Endometrial microvascular endothelial cells (primary cell): Measurements from ENCODE around the gene CFAP410. TPM values are rescaled to one million over a fixed set of nuclear protein-coding genes. Genes with fewer than 3 reads are reported as not detected.

Experiments used
- in situ Hi-C: cut with HindIII; loops from 2 replicates; pipeline ENCODE4 v1.10.0; 2017; ENCODE audit warnings: low sequenced_read_pairs, low pct_unique_long_range_greater_than_20kb; ENCODE audit errors: inconsistent ontology term
- total RNA-seq: library from RNA; depleted of rRNA; stranded (reverse); fragments of >200 nt; gene quantifications from one replicate; pipeline ENCODE4 v1.2.3, GENCODE V29; 2015; ENCODE audit errors: inconsistent ontology term

Gene CFAP410
- total RNA-seq, 1 donor from 2014 or later = 5.6 TPM

GRCh38 chr21:44334329-44335030 is 4.7 kb downstream of the CFAP410 start:
- in situ Hi-C loops = no loop called here

GRCh38 chr21:44333509-44334328 is 5.5 kb downstream of the CFAP410 start:
- in situ Hi-C loops = no loop called here

DNA sequence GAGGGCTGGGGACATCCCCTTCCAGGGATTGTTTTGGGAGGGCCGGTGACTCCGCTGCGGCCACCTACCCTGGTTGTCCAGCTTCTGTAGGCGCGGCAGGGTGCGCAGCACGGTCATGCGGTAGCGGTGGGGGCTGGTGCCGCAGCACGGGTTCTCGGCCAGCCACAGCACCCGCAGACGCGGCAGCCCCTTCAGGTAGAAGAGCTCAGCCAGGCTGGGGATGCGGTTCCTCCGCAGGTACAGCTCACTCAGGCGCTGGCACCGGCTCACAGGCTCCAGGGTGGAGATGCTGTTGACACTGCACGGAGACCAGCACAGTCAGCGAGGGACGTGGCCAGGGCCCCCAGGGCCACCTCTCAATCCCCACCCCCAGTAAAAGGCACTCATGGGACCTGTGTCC is 6.2 kb downstream of the CFAP410 start:
- in situ Hi-C loops = no loop called here

GRCh38 chr21:44332383-44332782 is 6.8 kb downstream of the CFAP410 start:
- in situ Hi-C loops = no loop called here

DNA sequence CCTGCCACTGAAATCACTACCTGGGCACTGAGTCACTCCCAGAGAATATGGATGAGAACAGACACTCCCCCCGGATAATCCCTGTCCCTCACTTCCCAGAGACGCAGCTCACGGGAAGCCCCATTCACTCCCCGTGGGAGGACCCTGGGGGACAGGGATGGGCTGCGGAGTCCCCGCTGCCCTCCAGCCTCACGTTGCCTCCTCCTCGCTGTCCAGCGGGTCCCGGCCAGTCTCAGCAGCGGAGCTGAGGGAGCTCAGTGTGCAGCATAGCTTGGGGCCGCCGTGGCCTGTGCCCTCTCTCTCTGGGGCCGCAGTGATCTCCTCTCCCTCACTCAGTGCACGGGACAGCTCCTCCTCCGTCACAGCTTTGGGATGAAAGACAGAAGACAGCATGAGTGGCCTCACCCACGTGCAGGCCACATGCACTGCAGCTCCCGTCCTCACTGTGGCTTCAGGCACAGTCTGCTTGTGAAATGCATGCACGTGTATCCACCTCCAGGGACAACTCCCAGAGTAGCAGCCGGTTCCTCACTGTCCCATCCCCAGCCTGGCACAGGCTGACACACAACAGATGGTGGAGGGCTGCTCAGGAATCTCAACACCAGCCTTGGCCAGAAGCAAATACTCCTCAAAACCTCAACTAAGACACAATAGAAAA is 7.4 kb downstream of the CFAP410 start:
- in situ Hi-C loops = no loop called here

- in situ Hi-C loops = no loop called here
These were observed 8.0 kb downstream of the CFAP410 start for GRCh38 chr21:44331209-44331608.

DNA sequence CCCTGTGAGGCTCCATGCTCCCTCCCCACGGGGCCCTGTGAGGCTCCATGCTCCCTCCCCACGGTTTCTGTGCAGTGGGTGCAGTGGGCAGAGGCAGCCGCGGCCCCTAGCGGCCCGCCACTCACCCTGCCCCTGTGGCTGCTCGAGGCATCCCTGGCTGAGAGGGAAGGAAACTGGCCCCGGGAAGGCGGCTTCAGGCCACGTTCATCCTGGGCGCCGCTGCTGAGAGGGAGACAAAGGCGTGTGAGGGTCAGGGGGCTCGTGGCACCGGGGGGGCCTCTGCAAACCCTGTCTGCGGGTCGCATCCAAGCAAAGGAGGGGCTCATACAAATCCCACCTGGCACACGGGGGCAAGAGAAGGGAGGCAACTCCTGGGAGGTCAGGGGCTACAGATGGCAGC is 8.5 kb downstream of the CFAP410 start:
- in situ Hi-C loops = no loop called here

DNA sequence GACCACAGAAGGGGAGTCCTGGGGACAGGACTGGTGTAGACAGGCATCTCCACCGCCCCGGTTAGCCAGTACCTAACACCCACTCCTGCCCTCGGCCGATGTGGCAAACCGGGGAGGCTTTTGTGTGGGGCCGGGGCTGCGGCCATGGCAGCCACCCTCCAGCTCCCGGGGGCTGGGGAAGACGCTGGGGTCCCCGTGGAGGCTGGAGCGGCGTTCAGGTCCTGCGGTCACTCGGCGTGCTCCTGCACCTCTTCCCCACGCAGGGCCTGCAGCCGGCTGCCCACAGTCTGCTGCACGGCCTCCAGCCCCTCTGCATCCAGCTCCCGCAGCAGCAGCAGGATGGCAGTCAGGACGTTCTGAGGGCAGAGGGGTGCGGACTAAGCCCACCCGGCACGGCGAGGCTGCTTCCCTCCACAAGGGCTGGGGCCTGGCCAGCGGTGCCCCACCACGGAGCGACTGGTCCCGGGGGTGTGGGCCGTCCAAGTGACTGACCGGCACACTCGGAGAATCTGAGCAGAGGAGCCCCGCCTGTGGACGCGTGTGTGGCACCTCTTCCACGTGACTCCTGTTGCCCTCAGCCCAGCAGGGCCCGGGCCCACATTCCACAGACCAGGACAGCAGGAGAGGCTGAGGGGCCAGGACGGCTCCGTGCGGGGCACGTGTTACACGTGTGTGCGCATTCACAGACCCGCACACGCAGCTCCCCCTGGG is 9.1 kb downstream of the CFAP410 start:
- in situ Hi-C loops = no loop called here

- in situ Hi-C loops = no loop called here
These were observed 9.9 kb downstream of the CFAP410 start for GRCh38 chr21:44329086-44329889.

DNA sequence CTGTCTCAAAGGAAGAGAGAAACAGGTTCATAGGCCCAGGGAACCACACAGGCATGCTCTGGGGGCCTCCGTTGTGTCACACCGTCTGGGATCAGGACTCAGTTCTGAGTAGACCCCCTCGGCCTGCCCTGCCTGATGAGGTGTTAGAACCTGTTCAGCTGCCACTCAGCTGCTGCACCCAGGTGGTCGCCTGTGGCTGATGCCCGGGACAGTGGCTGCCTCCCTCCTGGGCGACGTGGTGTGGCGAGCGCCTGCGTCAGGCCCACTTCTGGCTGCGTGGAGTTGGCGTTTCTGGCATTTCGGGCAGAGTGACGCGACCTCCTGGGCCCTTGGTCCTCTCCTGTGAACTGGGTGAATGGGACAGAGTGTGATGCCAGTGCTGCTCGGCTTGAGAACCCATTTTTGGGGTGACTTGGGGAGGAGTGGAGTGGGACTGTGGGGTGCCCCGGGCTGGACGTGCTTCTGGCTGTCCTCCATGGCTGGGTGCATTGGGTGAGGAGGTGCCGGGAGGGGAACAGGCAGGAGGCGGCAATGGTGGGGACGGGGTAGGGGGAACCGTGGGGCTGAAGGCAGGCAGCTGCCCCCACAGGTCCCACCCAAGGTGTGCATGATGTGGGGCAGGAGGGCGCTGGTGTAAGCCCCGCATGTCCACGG is 10.8 kb downstream of the CFAP410 start:
- in situ Hi-C loops = no loop called here

DNA sequence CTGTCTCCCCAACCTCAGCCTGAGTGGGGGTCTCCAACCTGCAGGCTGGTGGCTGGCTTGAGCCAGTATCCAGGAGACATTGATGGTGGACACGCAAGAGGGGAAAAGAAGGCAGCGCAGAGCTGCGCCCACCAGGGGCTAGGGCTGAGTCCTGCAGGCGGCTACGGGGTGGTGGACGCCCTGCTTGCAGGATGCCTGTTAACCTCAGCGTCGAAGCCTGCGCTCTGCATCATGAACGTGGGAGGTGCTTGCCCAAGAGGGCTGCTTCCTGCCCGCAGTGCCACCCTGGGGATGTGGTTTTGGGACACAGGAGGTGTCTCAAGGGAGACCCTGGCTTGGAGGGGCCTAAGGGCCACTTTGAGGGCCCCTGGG is 11.6 kb downstream of the CFAP410 start:
- in situ Hi-C loops = no loop called here

DNA sequence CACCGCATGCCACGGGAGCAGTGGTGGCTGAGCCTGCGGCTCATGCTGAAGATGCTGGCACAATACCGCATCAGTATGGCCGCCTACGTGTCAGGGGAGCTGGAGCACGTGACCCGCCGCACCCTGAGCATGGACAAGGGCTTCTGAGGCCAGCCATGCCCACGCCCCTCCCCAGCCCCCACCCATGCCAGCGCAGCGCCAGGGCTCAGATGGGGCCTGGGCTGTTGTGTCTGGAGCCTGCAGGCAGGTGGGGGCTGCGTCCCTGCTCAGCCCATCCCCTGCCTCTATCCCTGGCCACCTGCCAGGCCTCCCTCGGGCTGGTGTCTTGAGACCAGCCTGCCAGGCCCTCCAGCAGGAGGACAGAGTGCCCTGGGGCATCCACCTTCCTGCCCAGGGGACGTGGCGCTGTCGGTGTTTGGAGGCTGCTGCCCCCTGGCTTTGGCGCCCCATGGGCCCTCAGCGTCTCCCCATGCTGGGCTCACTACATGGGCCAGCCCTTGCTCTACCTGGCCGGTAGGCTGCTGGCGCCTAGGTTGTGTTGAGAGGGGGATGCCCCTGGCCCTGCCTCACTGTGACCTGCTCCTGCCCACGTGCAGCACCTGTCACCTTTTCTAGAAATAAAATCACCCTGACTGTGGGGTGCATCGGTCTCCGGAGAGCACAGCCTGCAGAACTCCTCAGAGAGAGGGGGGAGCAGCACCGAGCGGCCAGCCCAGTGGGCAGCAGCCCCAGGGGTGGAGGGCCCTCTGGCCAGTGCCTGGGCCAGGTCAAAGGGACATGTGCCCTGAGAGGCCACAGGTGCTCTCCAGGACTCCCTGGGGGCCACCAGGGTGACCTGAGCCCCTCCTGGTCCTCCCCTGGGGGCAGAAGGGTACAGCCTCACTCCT is 12.2 kb downstream of the CFAP410 start:
- in situ Hi-C loops = no loop called here

DNA sequence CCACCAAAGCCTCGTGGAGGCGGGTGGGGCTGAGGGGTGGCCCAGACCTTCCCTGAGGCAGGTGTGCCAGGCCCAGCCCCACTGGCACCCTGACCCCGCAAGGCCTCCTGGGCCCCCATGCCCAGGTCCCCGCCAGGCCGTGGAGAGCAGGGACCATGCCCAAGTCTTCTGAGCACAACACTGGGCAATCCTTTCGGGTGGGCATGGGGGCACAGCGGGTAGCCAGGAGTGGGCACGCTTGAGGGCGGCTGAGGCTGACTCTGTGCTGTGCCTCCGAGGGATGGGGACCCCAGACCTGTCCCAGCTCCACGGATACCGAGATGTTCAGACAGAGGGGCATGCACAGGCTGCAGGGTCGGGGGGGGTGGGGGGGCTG is 12.9 kb downstream of the CFAP410 start:
- in situ Hi-C loops = no loop called here

DNA sequence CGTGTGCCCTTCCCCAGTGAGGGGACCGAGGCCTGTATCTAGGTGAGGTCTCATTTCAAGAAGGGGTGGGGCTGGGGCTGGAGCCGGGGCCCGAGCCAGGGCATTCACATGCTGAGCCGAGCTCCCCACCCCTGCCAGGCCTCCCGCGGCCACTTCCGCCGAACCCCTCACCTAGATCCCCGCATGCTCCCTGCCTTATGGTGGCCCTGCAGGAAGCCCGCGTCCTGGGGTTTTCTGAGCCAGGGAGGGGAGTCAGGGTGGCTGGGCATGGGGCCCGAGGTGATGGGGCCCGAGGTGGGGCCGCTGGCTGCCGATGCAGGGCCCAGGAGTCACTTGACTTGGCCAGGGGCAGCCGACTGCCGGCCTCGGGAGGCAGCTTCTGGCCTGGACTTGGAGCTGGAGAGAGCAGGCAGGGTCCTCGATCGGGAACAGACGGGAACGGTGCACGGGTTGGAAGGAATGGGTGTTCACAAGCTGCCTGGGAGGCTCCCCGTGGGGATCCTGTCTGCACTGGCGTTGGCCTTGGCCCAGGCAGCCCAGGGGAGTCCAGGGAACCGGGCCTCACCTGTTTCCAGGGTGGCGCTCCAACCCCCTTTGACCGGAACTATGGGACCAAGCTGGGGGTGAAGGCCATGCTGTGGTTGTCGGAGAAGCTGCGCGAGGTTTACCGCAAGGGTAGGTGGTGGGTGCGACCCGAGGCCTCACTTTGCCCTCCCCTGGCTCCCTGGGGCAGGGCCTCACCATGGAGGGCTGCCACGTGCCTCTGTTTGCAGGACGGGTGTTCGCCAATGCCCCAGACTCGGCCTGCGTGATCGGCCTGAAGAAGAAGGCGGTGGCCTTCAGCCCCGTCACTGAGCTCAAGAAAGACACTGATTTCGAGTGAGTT is 13.6 kb downstream of the CFAP410 start:
- in situ Hi-C loops = no loop called here

DNA sequence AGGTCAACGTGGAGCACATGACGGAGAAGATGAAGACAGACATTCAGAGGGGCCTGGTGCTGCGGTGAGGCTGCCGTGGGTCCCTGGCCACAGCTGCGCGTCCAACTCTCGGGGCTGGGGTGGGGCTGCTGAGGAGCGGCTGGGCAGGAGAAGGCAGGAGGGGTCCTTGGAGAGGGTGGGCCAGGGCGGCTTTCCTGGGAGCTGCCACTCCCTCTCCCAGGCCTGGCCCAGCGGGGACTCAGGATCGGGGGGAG is 14.4 kb downstream of the CFAP410 start:
- in situ Hi-C loops = no loop called here

DNA sequence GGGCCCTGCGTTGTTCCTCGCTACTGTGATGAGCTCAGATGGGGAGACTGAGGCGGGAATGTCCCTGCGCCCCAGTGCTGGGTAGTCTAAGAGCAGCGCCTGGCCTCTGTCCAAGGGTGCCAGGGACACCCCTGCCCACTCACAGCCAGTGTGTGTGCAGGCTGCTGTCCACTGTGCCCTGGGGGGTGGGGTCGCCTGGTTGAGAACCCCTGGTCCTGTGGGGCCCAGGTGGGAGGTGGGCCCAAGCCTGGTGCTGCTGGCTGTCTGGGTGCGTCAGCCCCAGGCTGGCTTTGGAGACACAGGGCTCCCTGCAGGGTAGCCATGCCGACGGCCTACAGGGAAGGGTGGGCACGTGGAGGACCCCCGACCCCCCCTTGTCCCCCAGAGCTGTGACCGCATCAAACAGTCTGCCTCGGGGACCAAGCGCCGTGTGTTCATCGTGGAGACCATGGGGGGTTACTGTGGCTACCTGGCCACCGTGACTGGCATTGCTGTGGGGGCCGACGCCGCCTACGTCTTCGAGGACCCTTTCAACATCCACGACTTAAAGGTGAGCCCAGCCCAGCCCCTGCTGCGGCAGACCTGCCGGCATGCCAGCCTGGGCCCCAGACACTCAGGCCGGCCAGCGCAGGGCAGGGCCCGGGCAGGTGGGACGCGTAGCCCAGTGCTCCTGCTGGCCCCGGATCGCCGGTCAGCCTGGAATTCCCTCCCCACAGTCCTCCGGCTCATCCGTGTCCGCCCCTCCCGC is 14.9 kb downstream of the CFAP410 start:
- in situ Hi-C loops = no loop called here
